Esophagus squamous epithelium (tissue), 5 donors: ENCODE results near the gene SMIM17. TPM values are rescaled to one million over a fixed set of nuclear protein-coding genes. Genes with fewer than 3 reads are reported as not detected.
"Not testable (repeated sequence)": the region's sequence is repeated elsewhere in the genome, so short reads cannot be mapped to it uniquely, and the experiment has no call there.

Source experiments
- DNase-seq: peaks from one replicate; lab custom pipeline; 2025; lab: John Stamatoyannopoulos, UW
- H3K27ac ChIP-seq, 4 donors: fragments of 200-600 bp; sonication (generic); one replicate each; pipeline ENCODE4 v1.5.1; 2016 to 2019; ENCODE audit warnings: mild to moderate bottlenecking in 1 of 4
- H3K27me3 ChIP-seq, 4 donors: fragments of 200-600 bp; sonication (generic); 1 replicate in 3 of 4; 2 replicates in 1 of 4; pipeline versions ENCODE4 v1.5.1 to v1.6.0; 2017 to 2021; ENCODE audit warnings: antibody characterized with exemption in 1 of 4
- H3K36me3 ChIP-seq, 3 donors: fragments of 200-600 bp; sonication (generic); one replicate each; pipeline ENCODE4 v1.5.1; 2016 to 2019
- H3K4me1 ChIP-seq, 3 donors: fragments of 200-600 bp; sonication (generic); one replicate each; pipeline ENCODE4 v1.5.1; 2017 to 2019
- H3K4me3 ChIP-seq, 4 donors: fragments of 200-600 bp; sonication (generic); 1 replicate in 3 of 4; 2 replicates in 1 of 4; pipeline ENCODE4 v1.5.1; 2016 to 2019; ENCODE audit warnings: mild to moderate bottlenecking in 2 of 4, moderate library complexity in 1 of 4
- H3K9me3 ChIP-seq, 3 donors: fragments of 200-600 bp; sonication (generic); one replicate each; pipeline ENCODE4 v1.5.1; 2016 to 2019
- POLR2A ChIP-seq, 4 donors: fragments of 450-650 bp; IDR thresholded peaks; one replicate each; pipeline ENCODE4 v1.6.1; 2017; ENCODE audit warnings: antibody characterized with exemption in 4 of 4, mild to moderate bottlenecking in 4 of 4, moderate library complexity in 3 of 4
- WGBS, 2 donors: methylation state at CpG; one replicate each; pipeline ENCODE4 v1.1.5; 2018; 5-methylcytosine and 5-hydroxymethylcytosine counted together
- intact Hi-C: fragments of 100-400 bp; cut with DNase I; formaldehyde crosslinking; loops from one replicate; pipeline ENCODE4 v1.15.0; 2022
- total RNA-seq, 4 donors: library from RNA; depleted of rRNA; stranded (reverse); fragments of >200 nt; gene quantifications; one replicate each; pipeline ENCODE4 v1.1.0, GENCODE V29; 2016
- TF ChIP-seq, protein P1 (sequence below), 6 experiments: fragments of 450-650 bp in 4 of 6; fragments of 200-600 bp in 2 of 6; sonication (generic) in 2 of 6; IDR thresholded peaks; one replicate each; pipeline ENCODE4 v1.5.1; 2016 to 2019; ENCODE audit warnings: antibody characterized with exemption in 6 of 6, mild to moderate bottlenecking in 4 of 6, moderate library complexity in 4 of 6
- donor health status: DM: yes; HTN: yes; CAD: no.

The SMIM17 gene
- total RNA-seq, 4 donors from 2014 or later: 0.87 TPM; not detected in 3

DNA sequence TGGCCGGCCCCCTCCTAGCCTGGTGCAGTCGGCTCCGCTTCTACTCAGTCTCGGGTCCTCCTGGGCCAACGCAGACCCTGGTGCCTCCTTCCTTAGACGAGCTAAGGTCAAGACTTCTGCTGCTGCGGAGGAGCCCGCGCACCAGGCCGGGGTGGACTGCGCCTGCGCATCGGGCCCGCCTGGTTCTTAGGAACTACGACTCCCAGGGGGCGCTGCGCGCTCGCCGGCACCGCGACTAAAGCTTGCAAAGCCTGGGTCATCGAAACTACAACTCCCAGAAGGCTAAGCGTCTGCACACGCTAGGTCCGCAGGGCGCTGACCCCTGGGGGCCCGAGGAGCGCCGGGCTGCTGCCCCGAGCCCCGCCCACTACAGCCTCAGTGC lies 28.6 kb downstream of the SMIM17 start, which contains the start of gene ZNF835:
Gene ZNF835 (minus strand): TSS at position 145 of the 382 bp plus-strand sequence. CDS start 6,559 bp downstream, outside the sequence.
- Histone ChIP-seq H3K9me3 (peaks cover 0 to 61% (median 0%) of the 10 kb centered on the region in 3 donors), H3K27ac (peak within 1 kb of the TSS in 2 of 4 donors; percentile 19 to 54), H3K4me3 (peak within 1 kb of the TSS; percentile 22 to 82 (median 54)), H3K4me1 (peaks cover 6 to 23% (median 8%) of the 10 kb centered on the region in 3 donors), H3K36me3 (no peaks in the 10 kb centered on the region), H3K27me3 (no peaks in the 10 kb centered on the region)
- no CpG with 5 or more reads among the region's 32 CpGs for WGBS, 2 donors
- intact Hi-C loops: no loop called here
- TF ChIP-seq, protein P1, sequence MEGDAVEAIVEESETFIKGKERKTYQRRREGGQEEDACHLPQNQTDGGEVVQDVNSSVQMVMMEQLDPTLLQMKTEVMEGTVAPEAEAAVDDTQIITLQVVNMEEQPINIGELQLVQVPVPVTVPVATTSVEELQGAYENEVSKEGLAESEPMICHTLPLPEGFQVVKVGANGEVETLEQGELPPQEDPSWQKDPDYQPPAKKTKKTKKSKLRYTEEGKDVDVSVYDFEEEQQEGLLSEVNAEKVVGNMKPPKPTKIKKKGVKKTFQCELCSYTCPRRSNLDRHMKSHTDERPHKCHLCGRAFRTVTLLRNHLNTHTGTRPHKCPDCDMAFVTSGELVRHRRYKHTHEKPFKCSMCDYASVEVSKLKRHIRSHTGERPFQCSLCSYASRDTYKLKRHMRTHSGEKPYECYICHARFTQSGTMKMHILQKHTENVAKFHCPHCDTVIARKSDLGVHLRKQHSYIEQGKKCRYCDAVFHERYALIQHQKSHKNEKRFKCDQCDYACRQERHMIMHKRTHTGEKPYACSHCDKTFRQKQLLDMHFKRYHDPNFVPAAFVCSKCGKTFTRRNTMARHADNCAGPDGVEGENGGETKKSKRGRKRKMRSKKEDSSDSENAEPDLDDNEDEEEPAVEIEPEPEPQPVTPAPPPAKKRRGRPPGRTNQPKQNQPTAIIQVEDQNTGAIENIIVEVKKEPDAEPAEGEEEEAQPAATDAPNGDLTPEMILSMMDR (IDR thresholded peaks at IDR 0.05): peak in 2 of 6 experiments; percentile 14 to 37
- peak in 1 of 4 donors; percentile 23 for TF ChIP-seq POLR2A (IDR thresholded peaks at IDR 0.05)
- DNase-seq: peak; percentile 28

DNA sequence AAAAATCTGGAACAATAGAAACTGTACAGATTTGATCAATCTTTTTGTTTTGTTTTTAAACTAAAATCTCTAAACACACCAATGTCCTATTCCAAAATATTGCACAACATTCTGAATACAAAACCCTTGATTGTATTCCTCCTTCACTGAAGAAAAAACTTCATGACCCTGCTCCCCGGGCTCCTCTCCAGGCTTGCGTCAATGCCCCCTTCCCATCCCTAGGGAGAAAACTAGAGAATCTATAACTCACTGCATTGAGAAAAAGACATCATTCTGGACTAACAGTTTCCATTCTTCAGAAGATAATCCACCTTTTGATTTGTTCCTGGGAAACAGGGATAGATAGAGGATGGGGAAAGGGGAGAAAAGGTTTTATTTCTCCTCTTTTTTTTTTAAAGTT lies 29.7 kb downstream of the SMIM17 start:
- H3K36me3 ChIP-seq, intact Hi-C loops, DNase-seq, H3K27me3 ChIP-seq, H3K4me3 ChIP-seq, H3K27ac ChIP-seq: not testable (repeated sequence)
- WGBS, 2 donors: 85 to 87% methylated on average over 2 of the region's 2 CpGs
- H3K4me1 ChIP-seq: peaks cover 6 to 23% (median 8%) of the 10 kb centered on the region in 3 donors
- peaks cover 0 to 51% (median 0%) of the 10 kb centered on the region in 3 donors for H3K9me3 ChIP-seq

DNA sequence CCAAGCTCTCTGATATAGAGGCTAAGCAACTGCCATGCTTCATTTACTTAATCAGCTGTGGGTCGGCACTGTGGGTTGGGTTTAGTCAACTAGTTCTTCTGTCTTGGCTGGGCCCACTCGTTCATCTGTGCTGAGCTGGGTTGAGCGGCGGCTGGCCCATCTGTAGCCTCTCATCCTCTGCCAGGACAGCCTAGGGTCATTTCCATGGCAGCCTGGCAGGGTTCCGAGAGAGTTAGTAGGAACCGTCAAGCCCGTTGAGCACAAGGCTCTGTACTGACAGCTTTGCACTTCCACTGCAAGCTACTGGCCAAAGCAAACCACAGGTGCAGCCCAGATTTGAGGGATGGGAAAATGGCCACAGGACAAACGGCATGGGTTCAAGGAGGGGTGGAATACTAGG lies 35.2 kb downstream of the SMIM17 start:
- intact Hi-C loops: no loop called here
- Histone ChIP-seq H3K27me3 (no peaks in the 10 kb centered on the region), H3K4me1 (no peaks in the 10 kb centered on the region), H3K9me3 (peaks cover 0 to 28% (median 0%) of the 10 kb centered on the region in 3 donors), H3K4me3 (no peak overlapping the region), H3K36me3 (no peaks in the 10 kb centered on the region), H3K27ac (no peak overlapping the region)
- no peak for DNase-seq
- TF ChIP-seq, protein P1 (IDR thresholded peaks at IDR 0.05): no peak
- no peak for TF ChIP-seq POLR2A (IDR thresholded peaks at IDR 0.05)
- 50 to 57% methylated on average over 1 to 2 of the region's 8 CpGs for WGBS, 2 donors

DNA sequence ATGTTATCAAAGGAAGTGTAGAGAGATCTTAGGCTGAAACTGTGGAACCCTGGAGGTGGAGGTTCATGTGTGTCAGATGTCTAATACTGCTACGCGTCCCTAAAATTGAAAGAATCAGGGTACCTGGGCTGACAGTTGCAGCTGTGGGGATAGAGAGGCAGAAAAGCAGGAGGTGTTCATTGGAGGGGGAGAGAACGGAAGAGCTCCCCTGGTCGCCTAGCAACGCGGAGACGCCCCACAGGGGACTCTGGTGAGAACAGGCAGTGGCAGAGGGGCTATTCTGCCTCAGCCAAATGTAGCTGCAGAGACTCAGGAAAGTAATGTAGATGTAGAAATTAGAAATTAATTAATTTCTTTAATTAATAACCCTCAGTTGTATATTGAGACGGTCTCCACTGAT lies 38.7 kb downstream of the SMIM17 start:
- no peak for DNase-seq
- no peak for TF ChIP-seq POLR2A (IDR thresholded peaks at IDR 0.05)
- TF ChIP-seq, protein P1 (IDR thresholded peaks at IDR 0.05): no peak
- Histone ChIP-seq H3K36me3 (no peaks in the 10 kb centered on the region), H3K9me3 (peaks cover 0 to 19% (median 0%) of the 10 kb centered on the region in 3 donors), H3K4me3 (no peak overlapping the region), H3K27ac (no peak overlapping the region), H3K27me3 (no peaks in the 10 kb centered on the region), H3K4me1 (no peaks in the 10 kb centered on the region)
- 65 to 78% methylated on average over 8 of the region's 8 CpGs for WGBS, 2 donors
- intact Hi-C loops: no loop called here

DNA sequence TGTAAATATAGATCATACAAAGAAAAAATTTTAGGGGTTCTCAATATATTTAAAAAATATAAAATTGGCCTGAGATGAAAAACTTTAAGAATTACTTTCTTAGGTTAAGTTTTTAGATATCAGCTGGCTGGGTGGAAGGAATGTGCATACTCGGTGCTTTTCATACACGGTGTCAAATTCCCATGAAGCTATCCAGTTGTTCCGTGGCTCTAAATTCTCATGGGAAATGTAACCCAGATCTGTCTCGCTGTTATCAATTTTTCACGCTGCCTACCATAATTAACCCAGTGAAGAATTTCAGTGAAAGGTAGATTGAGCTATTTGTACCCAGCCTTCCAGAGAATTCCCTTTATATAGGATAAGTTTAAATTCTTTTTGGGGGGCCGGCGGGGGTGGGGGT lies 40.2 kb downstream of the SMIM17 start:
- Histone ChIP-seq H3K27me3 (no peaks in the 10 kb centered on the region), H3K27ac (no peak overlapping the region), H3K4me1 (no peaks in the 10 kb centered on the region), H3K36me3 (no peaks in the 10 kb centered on the region), H3K4me3 (no peak overlapping the region), H3K9me3 (peaks cover 0 to 14% (median 0%) of the 10 kb centered on the region in 3 donors)
- 57 to 70% methylated on average over 6 to 7 of the region's 7 CpGs for WGBS, 2 donors
- no peak for TF ChIP-seq POLR2A (IDR thresholded peaks at IDR 0.05)
- TF ChIP-seq, protein P1 (IDR thresholded peaks at IDR 0.05): no peak
- intact Hi-C loops: no loop called here
- no peak for DNase-seq
